ENCODE measurements around the gene TEAD3. TPM values are rescaled to one million over a fixed set of nuclear protein-coding genes. Genes with fewer than 3 reads are reported as not detected.
A peak's percentile ranks its signal among the peaks of the same experiment; 100 is the strongest.

The TEAD3 gene
- polyA plus RNA-seq, 3 donors, result not detected

DNA sequence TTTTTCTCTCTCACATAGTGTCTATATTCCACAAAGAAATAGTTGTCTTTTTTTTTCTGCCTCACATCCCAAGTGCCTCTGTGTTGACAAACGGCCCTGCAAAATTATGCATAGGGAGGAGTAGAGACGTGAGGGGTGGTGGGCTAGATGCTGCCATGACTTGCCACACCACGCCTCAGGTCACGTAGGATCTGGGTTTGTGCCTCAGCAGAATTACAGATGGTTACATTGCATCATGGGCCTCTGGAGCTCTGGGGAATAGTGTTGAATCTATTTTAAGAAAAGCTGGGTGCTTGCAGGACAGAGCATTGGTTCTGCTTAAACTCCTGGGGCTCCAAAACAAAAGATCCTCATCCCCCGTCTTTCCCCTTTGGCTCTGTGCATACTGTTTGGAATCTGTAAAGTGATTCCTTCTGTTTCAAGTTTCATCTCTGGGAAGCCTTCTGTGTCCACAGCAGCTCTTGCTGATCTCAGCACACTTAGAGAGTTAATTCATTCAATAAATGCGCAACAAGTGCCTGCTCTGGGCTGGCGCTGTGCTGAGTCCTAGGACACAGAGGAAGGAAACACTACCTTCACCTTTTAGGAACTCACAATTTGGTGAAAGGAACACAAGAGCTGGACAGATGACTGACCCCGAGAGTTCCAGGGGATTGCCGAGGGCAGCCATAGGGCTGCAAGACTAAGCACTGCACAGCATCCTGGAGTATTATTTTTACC lies 42.3 kb downstream of the TEAD3 start:
- no peaks in the 10 kb centered on the region for H4K20me1 ChIP-seq (ENCODE audit: insufficient read depth, low read length)
- no peak overlapping the region for H3K4me2 ChIP-seq (replicated peaks; ENCODE audit: extremely low read depth, low read length, poor library complexity, severe bottlenecking)
- Mint-ChIP-seq H3K9me3 (peaks cover 0 to 2% (median 0%) of the 10 kb centered on the region in 7 donors), H3K27ac (peak overlapping the region in 1 of 7 donors; percentile 35), H3K27me3 (ENCODE audit: low read depth in 3 of 3) (peaks cover 12 to 21% (median 18%) of the 10 kb centered on the region in 3 donors), H3K4me1 (peaks cover 34% of the 10 kb centered on the region), H3K4me3 (peak overlapping the region in 1 of 2 donors; percentile 57), H3K36me3 (peaks cover 30 to 33% of the 10 kb centered on the region in 2 donors)
- intact Hi-C loops (cut with micrococcal nuclease), result no loop called here
- H3K4me1 ChIP-seq (ENCODE audit: control insufficient read depth in 1 of 2, insufficient read depth in 2 of 2, low read length in 2 of 2), result peaks cover 29 to 37% of the 10 kb centered on the region in 2 donors
- no peak overlapping the region for H3K27ac ChIP-seq (ENCODE audit: low read depth in 1 of 2, low read length in 2 of 2)
- H3K36me3 ChIP-seq (replicated peaks in 1 of 2; ENCODE audit: control insufficient read depth in 1 of 2, insufficient read depth in 2 of 2, low read length in 2 of 2), result peaks cover 5 to 24% of the 10 kb centered on the region in 2 donors
- H3K79me2 ChIP-seq (ENCODE audit: insufficient read depth, low read length), result peaks cover 4% of the 10 kb centered on the region
- H3K9me3 ChIP-seq (replicated peaks in 1 of 2; ENCODE audit: control insufficient read depth in 1 of 2, insufficient read depth in 1 of 2, low read length in 2 of 2), result no peaks in the 10 kb centered on the region
- H3K9ac ChIP-seq (ENCODE audit: insufficient read depth, low read length, poor library complexity, severe bottlenecking), result no peak overlapping the region
- peaks cover 0 to 7% of the 10 kb centered on the region in 2 donors for H3K27me3 ChIP-seq (ENCODE audit: control insufficient read depth in 2 of 2, insufficient read depth in 2 of 2, low read length in 2 of 2)
- TF ChIP-seq, protein P1, sequence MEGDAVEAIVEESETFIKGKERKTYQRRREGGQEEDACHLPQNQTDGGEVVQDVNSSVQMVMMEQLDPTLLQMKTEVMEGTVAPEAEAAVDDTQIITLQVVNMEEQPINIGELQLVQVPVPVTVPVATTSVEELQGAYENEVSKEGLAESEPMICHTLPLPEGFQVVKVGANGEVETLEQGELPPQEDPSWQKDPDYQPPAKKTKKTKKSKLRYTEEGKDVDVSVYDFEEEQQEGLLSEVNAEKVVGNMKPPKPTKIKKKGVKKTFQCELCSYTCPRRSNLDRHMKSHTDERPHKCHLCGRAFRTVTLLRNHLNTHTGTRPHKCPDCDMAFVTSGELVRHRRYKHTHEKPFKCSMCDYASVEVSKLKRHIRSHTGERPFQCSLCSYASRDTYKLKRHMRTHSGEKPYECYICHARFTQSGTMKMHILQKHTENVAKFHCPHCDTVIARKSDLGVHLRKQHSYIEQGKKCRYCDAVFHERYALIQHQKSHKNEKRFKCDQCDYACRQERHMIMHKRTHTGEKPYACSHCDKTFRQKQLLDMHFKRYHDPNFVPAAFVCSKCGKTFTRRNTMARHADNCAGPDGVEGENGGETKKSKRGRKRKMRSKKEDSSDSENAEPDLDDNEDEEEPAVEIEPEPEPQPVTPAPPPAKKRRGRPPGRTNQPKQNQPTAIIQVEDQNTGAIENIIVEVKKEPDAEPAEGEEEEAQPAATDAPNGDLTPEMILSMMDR (IDR thresholded peaks at IDR 0.05), result no peak
- no peak for DNase-seq
- 83% methylated on average over 4 of the region's 9 CpGs for WGBS (ENCODE audit: insufficient coverage)
- H3K4me3 ChIP-seq (replicated peaks in 1 of 3; ENCODE audit: low read depth in 2 of 3, low read length in 3 of 3), result no peak overlapping the region
- H2AFZ ChIP-seq (ENCODE audit: insufficient read depth, low read depth, low read length, poor library complexity, severe bottlenecking), result no peak overlapping the region

DNA sequence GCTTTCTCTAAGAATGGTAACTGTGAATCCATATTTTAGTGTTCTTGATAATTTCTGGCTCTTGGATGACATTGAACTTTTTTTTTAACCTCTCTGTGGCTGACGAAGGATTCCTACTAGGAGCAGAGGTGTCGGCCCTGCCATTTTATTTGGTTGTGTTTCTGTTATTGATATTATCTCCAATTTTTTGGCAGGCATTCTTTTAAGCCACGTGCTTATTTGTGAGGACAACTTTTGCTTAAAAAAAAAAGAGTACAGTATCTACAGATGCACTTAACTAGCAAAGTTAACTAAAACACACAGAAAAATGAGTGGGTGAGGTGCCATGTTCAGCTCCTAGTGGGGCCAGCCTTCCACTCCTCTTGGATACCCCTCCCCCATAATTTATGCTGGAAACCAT lies 43.6 kb downstream of the TEAD3 start:
- H3K36me3 ChIP-seq (replicated peaks in 1 of 2; ENCODE audit: control insufficient read depth in 1 of 2, insufficient read depth in 2 of 2, low read length in 2 of 2), result peaks cover 0 to 15% of the 10 kb centered on the region in 2 donors
- H3K4me1 ChIP-seq (ENCODE audit: control insufficient read depth in 1 of 2, insufficient read depth in 2 of 2, low read length in 2 of 2), result peaks cover 29 to 37% of the 10 kb centered on the region in 2 donors
- Mint-ChIP-seq H3K4me1 (peaks cover 36% of the 10 kb centered on the region), H3K36me3 (peaks cover 20 to 27% of the 10 kb centered on the region in 2 donors), H3K9me3 (peaks cover 0 to 2% (median 0%) of the 10 kb centered on the region in 7 donors), H3K4me3 (peak overlapping the region in 1 of 2 donors; percentile 82), H3K27ac (no peak overlapping the region), H3K27me3 (ENCODE audit: low read depth in 3 of 3) (peaks cover 11 to 23% (median 20%) of the 10 kb centered on the region in 3 donors)
- no peaks in the 10 kb centered on the region for H3K9me3 ChIP-seq (replicated peaks in 1 of 2; ENCODE audit: control insufficient read depth in 1 of 2, insufficient read depth in 1 of 2, low read length in 2 of 2)
- no peaks in the 10 kb centered on the region for H4K20me1 ChIP-seq (ENCODE audit: insufficient read depth, low read length)
- peaks cover 0 to 7% of the 10 kb centered on the region in 2 donors for H3K27me3 ChIP-seq (ENCODE audit: control insufficient read depth in 2 of 2, insufficient read depth in 2 of 2, low read length in 2 of 2)
- H2AFZ ChIP-seq (ENCODE audit: insufficient read depth, low read depth, low read length, poor library complexity, severe bottlenecking), result peak overlapping the region; percentile 82
- intact Hi-C loops (cut with micrococcal nuclease), result no loop called here
- no peak overlapping the region for H3K9ac ChIP-seq (ENCODE audit: insufficient read depth, low read length, poor library complexity, severe bottlenecking)
- H3K4me3 ChIP-seq (replicated peaks in 1 of 3; ENCODE audit: low read depth in 2 of 3, low read length in 3 of 3), result peak overlapping the region in 2 of 3 experiments; percentile 73 to 84
- TF ChIP-seq, protein P1 (IDR thresholded peaks at IDR 0.05), result no peak
- H3K79me2 ChIP-seq (ENCODE audit: insufficient read depth, low read length), result peaks cover 4% of the 10 kb centered on the region
- peak overlapping the region; percentile 86 for H3K4me2 ChIP-seq (replicated peaks; ENCODE audit: extremely low read depth, low read length, poor library complexity, severe bottlenecking)
- DNase-seq, result no peak
- 50% methylated on average over 2 of the region's 3 CpGs for whole genome bisulfite sequencing (ENCODE audit: insufficient coverage)
- H3K27ac ChIP-seq (ENCODE audit: low read depth in 1 of 2, low read length in 2 of 2), result no peak overlapping the region
